ENCODE data around the gene NEMF.
"Not testable (repeated sequence)": the region's sequence is repeated elsewhere in the genome, so short reads cannot be mapped to it uniquely, and the experiment has no call there.

The NEMF gene

GRCh38 chr14:49888293-49888692 is 35.7 kb upstream of the NEMF start:
- Histone ChIP-seq H3K27me3 (ENCODE audit: low read depth) (no peaks in the 10 kb centered on the region), H3K4me1 (peaks cover 24% of the 10 kb centered on the region), H3K36me3 (replicated peaks) (peaks cover 3% of the 10 kb centered on the region), H3K9me3 (no peaks in the 10 kb centered on the region; the same call in none of the 2 replicates), H3K4me3 (no peak overlapping the region)
- in situ Hi-C loops (cut with MboI; ENCODE audit: low sequenced_read_pairs) = loop anchor here (25.0 kb wide), 1 partner anchor 649 kb away; the partner anchor contains the start of gene MAP4K5
- no peak for DNase-seq (ENCODE audit: low spot score in 2 of 2)

GRCh38 chr14:49886523-49886922 is 33.9 kb upstream of the NEMF start:
- in situ Hi-C loops (cut with MboI; ENCODE audit: low sequenced_read_pairs) = loop anchor here (25.0 kb wide), 1 partner anchor 651 kb away; the partner anchor contains the start of gene MAP4K5
- Histone ChIP-seq H3K4me3 (no peak overlapping the region), H3K36me3 (replicated peaks) (no peaks in the 10 kb centered on the region), H3K9me3 (no peaks in the 10 kb centered on the region; the same call in none of the 2 replicates), H3K4me1 (peaks cover 21% of the 10 kb centered on the region), H3K27me3 (ENCODE audit: low read depth) (no peaks in the 10 kb centered on the region)
- DNase-seq (ENCODE audit: low spot score in 2 of 2) = no peak

- Histone ChIP-seq H3K27me3 (ENCODE audit: low read depth) (no peaks in the 10 kb centered on the region), H3K4me1 (peaks cover 22% of the 10 kb centered on the region), H3K4me3 (no peak overlapping the region), H3K36me3 (replicated peaks) (no peaks in the 10 kb centered on the region), H3K9me3 (no peaks in the 10 kb centered on the region; the same call in none of the 2 replicates)
- in situ Hi-C loops (cut with MboI; ENCODE audit: low sequenced_read_pairs) = loop anchor here (25.0 kb wide), 1 partner anchor 654 kb away; the partner anchor contains the start of gene MAP4K5
- no peak for DNase-seq (ENCODE audit: low spot score in 2 of 2)
Measured at GRCh38 chr14:49882826-49883694, 30.5 kb upstream of the NEMF start.

GRCh38 chr14:49881350-49882001 is 28.9 kb upstream of the NEMF start:
- no peak for DNase-seq (ENCODE audit: low spot score in 2 of 2)
- H3K4me3 ChIP-seq = no peak overlapping the region
- peaks cover 22% of the 10 kb centered on the region for H3K4me1 ChIP-seq
- H3K9me3 ChIP-seq = no peaks in the 10 kb centered on the region; the same call in none of the 2 replicates
- H3K27me3 ChIP-seq (ENCODE audit: low read depth) = no peaks in the 10 kb centered on the region
- in situ Hi-C loops (cut with MboI; ENCODE audit: low sequenced_read_pairs) = loop anchor here (25.0 kb wide), 1 partner anchor 656 kb away; the partner anchor contains the start of gene MAP4K5
- no peaks in the 10 kb centered on the region for H3K36me3 ChIP-seq (replicated peaks)

- Histone ChIP-seq H3K36me3 (replicated peaks) (no peaks in the 10 kb centered on the region), H3K27me3 (ENCODE audit: low read depth) (no peaks in the 10 kb centered on the region), H3K9me3 (no peaks in the 10 kb centered on the region; the same call in none of the 2 replicates), H3K4me1 (peaks cover 17% of the 10 kb centered on the region), H3K4me3 (no peak overlapping the region)
- in situ Hi-C loops (cut with MboI; ENCODE audit: low sequenced_read_pairs) = loop anchor here (25.0 kb wide), 1 partner anchor 657 kb away; the partner anchor contains the start of gene MAP4K5
- no peak for DNase-seq (ENCODE audit: low spot score in 2 of 2)
Measured at GRCh38 chr14:49880267-49881064, 27.9 kb upstream of the NEMF start.

GRCh38 chr14:49879646-49880204 is 27.1 kb upstream of the NEMF start:
- peak; percentile 55 to 72 for DNase-seq (ENCODE audit: low spot score in 2 of 2)

GRCh38 chr14:49876563-49877127 is 24.1 kb upstream of the NEMF start:
- Histone ChIP-seq H3K4me1 (peaks cover 2% of the 10 kb centered on the region; the same call in 1 of the 2 replicates), H3K27me3 (ENCODE audit: low read depth) (no peaks in the 10 kb centered on the region), H3K36me3 (replicated peaks) (no peaks in the 10 kb centered on the region), H3K9me3 (no peaks in the 10 kb centered on the region), H3K4me3 (no peak overlapping the region)
- DNase-seq (ENCODE audit: low spot score in 2 of 2) = no peak
- in situ Hi-C loops (cut with MboI; ENCODE audit: low sequenced_read_pairs) = loop anchor here (25.0 kb wide), 1 partner anchor 661 kb away; the partner anchor contains the start of gene MAP4K5

More at GRCh38 chr14:49879646-49880204, 27.1 kb upstream of the NEMF start:
- peaks cover 9% of the 10 kb centered on the region for H3K4me1 ChIP-seq
- in situ Hi-C loops (cut with MboI; ENCODE audit: low sequenced_read_pairs) = loop anchor here (25.0 kb wide), 1 partner anchor 658 kb away; the partner anchor contains the start of gene MAP4K5
- H3K9me3 ChIP-seq = no peaks in the 10 kb centered on the region; the same call in none of the 2 replicates
- H3K4me3 ChIP-seq = no peak overlapping the region
- H3K27me3 ChIP-seq (ENCODE audit: low read depth) = no peaks in the 10 kb centered on the region
- no peaks in the 10 kb centered on the region for H3K36me3 ChIP-seq (replicated peaks)

- in situ Hi-C loops (cut with MboI; ENCODE audit: low sequenced_read_pairs) = loop anchor here (25.0 kb wide), 1 partner anchor 662 kb away; the partner anchor contains the start of gene MAP4K5
- Histone ChIP-seq H3K36me3 (replicated peaks) (no peaks in the 10 kb centered on the region), H3K4me3 (no peak overlapping the region), H3K4me1 (no peaks in the 10 kb centered on the region), H3K27me3 (ENCODE audit: low read depth) (no peaks in the 10 kb centered on the region), H3K9me3 (no peaks in the 10 kb centered on the region)
- no peak for DNase-seq (ENCODE audit: low spot score in 2 of 2)
Measured at GRCh38 chr14:49875640-49876198, 23.1 kb upstream of the NEMF start.

- in situ Hi-C loops (cut with MboI; ENCODE audit: low sequenced_read_pairs); H3K27me3 ChIP-seq (ENCODE audit: low read depth); DNase-seq (ENCODE audit: low spot score in 2 of 2); H3K4me1 ChIP-seq; H3K4me3 ChIP-seq; H3K36me3 ChIP-seq (replicated peaks); H3K9me3 ChIP-seq: not testable (repeated sequence)
Measured at GRCh38 chr14:49873548-49873947, 21.0 kb upstream of the NEMF start.

- in situ Hi-C loops (cut with MboI; ENCODE audit: low sequenced_read_pairs) = no loop called here
- H3K27me3 ChIP-seq (ENCODE audit: low read depth) = no peaks in the 10 kb centered on the region
- no peak for DNase-seq (ENCODE audit: low spot score in 2 of 2)
- peaks cover 4% of the 10 kb centered on the region for H3K4me1 ChIP-seq
- no peaks in the 10 kb centered on the region for H3K9me3 ChIP-seq
- H3K36me3 ChIP-seq (replicated peaks) = no peaks in the 10 kb centered on the region
- no peak overlapping the region for H3K4me3 ChIP-seq
Measured at GRCh38 chr14:49870908-49871307, 18.3 kb upstream of the NEMF start.

- no peaks in the 10 kb centered on the region for H3K36me3 ChIP-seq (replicated peaks)
- H3K9me3 ChIP-seq = no peaks in the 10 kb centered on the region
- no peaks in the 10 kb centered on the region for H3K27me3 ChIP-seq (ENCODE audit: low read depth)
- no peak for DNase-seq (ENCODE audit: low spot score in 2 of 2)
- in situ Hi-C loops (cut with MboI; ENCODE audit: low sequenced_read_pairs) = loop anchor here (5.0 kb wide), 1 partner anchor 229 kb away; no protein-coding TSS in a partner anchor
- H3K4me3 ChIP-seq = peak overlapping the region; percentile 28
- peaks cover 4% of the 10 kb centered on the region for H3K4me1 ChIP-seq
Measured at GRCh38 chr14:49868720-49869114, 16.1 kb upstream of the NEMF start.
